ENCODE measurements around the gene NLRX1.
"Not testable (repeated sequence)": the region's sequence is repeated elsewhere in the genome, so short reads cannot be mapped to it uniquely, and the experiment has no call there.

Gene NLRX1

GRCh38 chr11:119153049-119153818 is 15.3 kb upstream of the NLRX1 start:
- no peak for DNase-seq (ENCODE audit: low read depth)

- no peak for DNase-seq (ENCODE audit: low read depth)
These were observed 14.3 kb upstream of the NLRX1 start for GRCh38 chr11:119154178-119154577.

- no peak for DNase-seq (ENCODE audit: low read depth)
These were observed 12.6 kb upstream of the NLRX1 start for GRCh38 chr11:119155733-119156492.

GRCh38 chr11:119156496-119156895 is 12.0 kb upstream of the NLRX1 start:
- DNase-seq (ENCODE audit: low read depth), result no peak

GRCh38 chr11:119157063-119157462 is 11.5 kb upstream of the NLRX1 start:
- no peak for DNase-seq (ENCODE audit: low read depth)

GRCh38 chr11:119158467-119158866 is 10.1 kb upstream of the NLRX1 start:
- DNase-seq (ENCODE audit: low read depth), result no peak

GRCh38 chr11:119160151-119160550 is 8.4 kb upstream of the NLRX1 start:
- DNase-seq (ENCODE audit: low read depth), result no peak

GRCh38 chr11:119161871-119162270 is 6.7 kb upstream of the NLRX1 start:
- no peak for DNase-seq (ENCODE audit: low read depth)

- peak; percentile 76 for DNase-seq (ENCODE audit: low read depth)
These were observed 2.0 kb upstream of the NLRX1 start for GRCh38 chr11:119166368-119167076.

GRCh38 chr11:119167077-119167458 is 1.5 kb upstream of the NLRX1 start:
- DNase-seq (ENCODE audit: low read depth), result not testable (repeated sequence)

- DNase-seq (ENCODE audit: low read depth), result no peak
These were observed 592 bp upstream of the NLRX1 start for GRCh38 chr11:119167933-119168332.

GRCh38 chr11:119169282-119169719 is 776 bp downstream of the NLRX1 start:
- no peak for DNase-seq (ENCODE audit: low read depth)

GRCh38 chr11:119172513-119172912 is 4.0 kb downstream of the NLRX1 start:
- no peak for DNase-seq (ENCODE audit: low read depth)

GRCh38 chr11:119173453-119173852 is 4.9 kb downstream of the NLRX1 start:
- DNase-seq (ENCODE audit: low read depth), result no peak

GRCh38 chr11:119175493-119176077 is 7.1 kb downstream of the NLRX1 start:
- peak; percentile 39 for DNase-seq (ENCODE audit: low read depth)

GRCh38 chr11:119178166-119178680 is 9.7 kb downstream of the NLRX1 start:
- DNase-seq (ENCODE audit: low read depth), result no peak

GRCh38 chr11:119179342-119179741 is 10.8 kb downstream of the NLRX1 start:
- DNase-seq (ENCODE audit: low read depth), result no peak

GRCh38 chr11:119179983-119180382 is 11.5 kb downstream of the NLRX1 start:
- DNase-seq (ENCODE audit: low read depth), result no peak

- no peak for DNase-seq (ENCODE audit: low read depth)
These were observed 12.5 kb downstream of the NLRX1 start for GRCh38 chr11:119180729-119181676.

GRCh38 chr11:119181677-119182412 is 13.3 kb downstream of the NLRX1 start:
- no peak for DNase-seq (ENCODE audit: low read depth)
